Measurements from ENCODE around the gene HMCN1.

- TF ChIP-seq CTCF (IDR thresholded peaks at IDR 0.05) (no peak), POLR2A (IDR thresholded peaks at IDR 0.05) (no peak)
These were observed 408.7 kb downstream of the HMCN1 start for GRCh38 chr1:186142916-186143315.

All from heart left ventricle (tissue), 13 donors.